Right cardiac atrium (tissue), 5 donors: ENCODE measurements around the gene SIT1. TPM values are rescaled to one million over a fixed set of nuclear protein-coding genes. Genes with fewer than 3 reads are reported as not detected.

Source experiments
- ATAC-seq, 2 donors: fragments of 200-7000 bp; cut with Tn5 transposase; one replicate each; pipeline versions ENCODE4 v1.8.0 to v1.9.1; 2020; ENCODE audit warnings: moderate library complexity in 2 of 2, mild to moderate bottlenecking in 1 of 2
- DNase-seq, 3 donors: peaks; one replicate each; pipeline ENCODE4 v3.0.0-alpha.2; 2020
- H3K27ac ChIP-seq: one replicate; pipeline ENCODE4 v1.5.1; 2013; ENCODE audit warnings: mild to moderate bottlenecking, low read length, control low read depth, moderate library complexity
- H3K27me3 ChIP-seq: one replicate; pipeline ENCODE4 v1.6.1; 2013; ENCODE audit not compliant: control insufficient read depth, insufficient read depth
- H3K4me1 ChIP-seq: one replicate; pipeline ENCODE4 v1.6.1; 2013; ENCODE audit warnings: low read length; ENCODE audit not compliant: control insufficient read depth, insufficient read depth
- H3K4me3 ChIP-seq: one replicate; pipeline ENCODE4 v1.5.1; 2013; ENCODE audit warnings: low read length, control low read depth
- H3K9me3 ChIP-seq: one replicate; pipeline ENCODE4 v1.6.1; 2013; ENCODE audit warnings: low read length; ENCODE audit not compliant: control insufficient read depth
- WGBS: extraction: QIAGEN DNeasy Blood & Tissue Kit; methylation state at CpG from one replicate; pipeline ENCODE4 v1.1.7; 2013; 5-methylcytosine and 5-hydroxymethylcytosine counted together
- intact Hi-C, 4 donors: fragments of 100-400 bp; cut with DNase I; formaldehyde crosslinking; loops; one replicate each; pipeline versions ENCODE4 v1.11.0 to v1.14.0; 2022 to 2023
- polyA plus RNA-seq: library from polyadenylated mRNA; stranded (reverse); fragments of 200-250 nt; gene quantifications from one replicate; pipeline ENCODE4 v1.2.3, GENCODE V29; 2013
- total RNA-seq, 4 donors: library from RNA; stranded (reverse); fragmentation: NEBNext Ultra II Directional; extraction: Animal tissue kit (Norgen Biotek cat#: 25700); gene quantifications; one replicate each; pipeline ENCODE4 v1.2.1, GENCODE V29; 2021
- donor health status: healthy with polysubstance abuse.
- donor health status: DM: no; HTN: yes; CAD: no.
- donor health status: DM: no; HTN: no; CAD: no.
- donor health status: DM: no; HTN: yes; CAD: no; lungs with severe emphysema.
- donor health status: DM: yes; HTN: yes; CAD: no.

The SIT1 gene
- total and polyA plus RNA-seq, 5 donors = 0.14 to 1.5 (median 0.26) TPM; not detected in 2

GRCh38 chr9:35669331-35670145 lies 18.8 kb upstream of the SIT1 start:
- ATAC-seq (no peak), DNase-seq (no peak)
- no peak overlapping the region for H3K4me3 ChIP-seq
- no peaks in the 10 kb centered on the region for H3K9me3 ChIP-seq
- no peak overlapping the region for H3K27ac ChIP-seq
- H3K27me3 ChIP-seq = no peaks in the 10 kb centered on the region
- intact Hi-C loops = loop anchor here in 1 of 4 donors (10.0 kb wide), 1 partner anchor 55 kb away; no protein-coding TSS in a partner anchor
- no peaks in the 10 kb centered on the region for H3K4me1 ChIP-seq
- 74% methylated on average over 6 of the region's 6 CpGs for WGBS

GRCh38 chr9:35667939-35668338 lies 17.2 kb upstream of the SIT1 start:
- Histone ChIP-seq H3K27me3 (no peaks in the 10 kb centered on the region), H3K4me3 (no peak overlapping the region), H3K4me1 (no peaks in the 10 kb centered on the region), H3K27ac (no peak overlapping the region), H3K9me3 (no peaks in the 10 kb centered on the region)
- WGBS = 97% methylated on average over 3 of the region's 3 CpGs
- DNase-seq (no peak), ATAC-seq (no peak)
- intact Hi-C loops = loop anchor here in 1 of 4 donors (10.0 kb wide), 1 partner anchor 57 kb away; no protein-coding TSS in a partner anchor

GRCh38 chr9:35666549-35666948 lies 15.8 kb upstream of the SIT1 start:
- DNase-seq = no peak
- Histone ChIP-seq H3K4me1 (no peaks in the 10 kb centered on the region), H3K27me3 (no peaks in the 10 kb centered on the region), H3K4me3 (no peak overlapping the region), H3K27ac (no peak overlapping the region), H3K9me3 (no peaks in the 10 kb centered on the region)
- 90% methylated on average over 5 of the region's 5 CpGs for WGBS
- ATAC-seq = no peak
- intact Hi-C loops = loop anchor here in 1 of 4 donors (10.0 kb wide), 1 partner anchor 58 kb away; no protein-coding TSS in a partner anchor

GRCh38 chr9:35666045-35666444 lies 15.3 kb upstream of the SIT1 start:
- H3K27me3 ChIP-seq = no peaks in the 10 kb centered on the region
- WGBS = 60% methylated on average over 1 of the region's 1 CpG
- no peak for ATAC-seq
- intact Hi-C loops = loop anchor here in 1 of 4 donors (10.0 kb wide), 1 partner anchor 59 kb away; no protein-coding TSS in a partner anchor
- H3K4me3 ChIP-seq = no peak overlapping the region
- no peak for DNase-seq
- no peaks in the 10 kb centered on the region for H3K4me1 ChIP-seq
- no peak overlapping the region for H3K27ac ChIP-seq
- H3K9me3 ChIP-seq = no peaks in the 10 kb centered on the region

GRCh38 chr9:35665471-35665818 lies 14.7 kb upstream of the SIT1 start:
- H3K27ac ChIP-seq = peak overlapping the region; percentile 26
- intact Hi-C loops = loop anchor here in 1 of 4 donors (10.0 kb wide), 1 partner anchor 59 kb away; no protein-coding TSS in a partner anchor
- ATAC-seq (no peak), DNase-seq (no peak)
- peak overlapping the region; percentile 48 for H3K4me3 ChIP-seq
- 29% methylated on average over 5 of the region's 5 CpGs for WGBS
- H3K27me3 ChIP-seq = no peaks in the 10 kb centered on the region
- H3K4me1 ChIP-seq = no peaks in the 10 kb centered on the region
- no peaks in the 10 kb centered on the region for H3K9me3 ChIP-seq

GRCh38 chr9:35664531-35665470 lies 14.1 kb upstream of the SIT1 start, which contains the start of gene ARHGEF39:
TSS of gene ARHGEF39 (minus strand) at chr9:35665195. CDS start at chr9:35665169, 26 bp downstream.
- WGBS = 8% methylated on average over 58 of the region's 58 CpGs
- peak; percentile 84 to 93 (median 93) for DNase-seq
- no peaks in the 10 kb centered on the region for H3K9me3 ChIP-seq
- peak within 1 kb of the TSS; percentile 29 for H3K27ac ChIP-seq
- no peaks in the 10 kb centered on the region for H3K4me1 ChIP-seq
- no peaks in the 10 kb centered on the region for H3K27me3 ChIP-seq
- intact Hi-C loops = loop anchor here in 3 of 4 donors (5.0 to 10.0 kb wide), 3 partner anchors 32 to 68 kb away; partner anchors contain the start of genes CREB3 (in 2 of the 3) and TLN1 (in 2 of the 3)
- peak; percentile 86 to 88 for ATAC-seq
- H3K4me3 ChIP-seq = peak within 1 kb of the TSS; percentile 48

GRCh38 chr9:35662437-35662836 lies 11.7 kb upstream of the SIT1 start:
- Histone ChIP-seq H3K9me3 (no peaks in the 10 kb centered on the region), H3K27me3 (no peaks in the 10 kb centered on the region), H3K4me3 (no peak overlapping the region), H3K4me1 (no peaks in the 10 kb centered on the region), H3K27ac (no peak overlapping the region)
- intact Hi-C loops = loop anchor here in 3 of 4 donors (5.0 to 10.0 kb wide), 3 partner anchors 35 to 70 kb away; partner anchors contain the start of genes CREB3 (in 2 of the 3) and TLN1 (in 2 of the 3)
- WGBS = 87% methylated on average over 7 of the region's 7 CpGs
- DNase-seq = no peak
- ATAC-seq = no peak

- ATAC-seq (no peak), DNase-seq (no peak)
- H3K27me3 ChIP-seq = no peaks in the 10 kb centered on the region
- H3K4me3 ChIP-seq = no peak overlapping the region
- H3K4me1 ChIP-seq = no peaks in the 10 kb centered on the region
- H3K9me3 ChIP-seq = no peaks in the 10 kb centered on the region
- peak overlapping the region; percentile 48 for H3K27ac ChIP-seq
- 69% methylated on average over 3 of the region's 3 CpGs for WGBS
- intact Hi-C loops = loop anchor here in 3 of 4 donors (5.0 to 10.0 kb wide), 3 partner anchors 35 to 70 kb away; partner anchors contain the start of genes CREB3 (in 2 of the 3) and TLN1 (in 2 of the 3)
Observed at GRCh38 chr9:35661756-35662350, 11.1 kb upstream of the SIT1 start.

GRCh38 chr9:35660966-35661415 lies 10.3 kb upstream of the SIT1 start:
- Histone ChIP-seq H3K4me1 (no peaks in the 10 kb centered on the region), H3K4me3 (no peak overlapping the region), H3K27me3 (no peaks in the 10 kb centered on the region), H3K9me3 (no peaks in the 10 kb centered on the region), H3K27ac (peak overlapping the region; percentile 50)
- DNase-seq = no peak
- ATAC-seq = no peak
- 49% methylated on average over 9 of the region's 9 CpGs for WGBS
- intact Hi-C loops = loop anchor here in 3 of 4 donors (5.0 to 10.0 kb wide), 3 partner anchors 36 to 71 kb away; partner anchors contain the start of genes CREB3 (in 2 of the 3) and TLN1 (in 2 of the 3)

GRCh38 chr9:35659340-35659739 lies 8.6 kb upstream of the SIT1 start:
- peak in 1 of 2 donors; percentile 0 for ATAC-seq
- peak overlapping the region; percentile 85 for H3K4me3 ChIP-seq
- H3K9me3 ChIP-seq = no peaks in the 10 kb centered on the region
- WGBS = 38% methylated on average over 3 of the region's 3 CpGs
- intact Hi-C loops = loop anchor here in 1 of 4 donors (5.0 kb wide), 1 partner anchor 88 kb away; the partner anchor contains the start of genes GBA2 and RGP1
- peak overlapping the region; percentile 66 for H3K27ac ChIP-seq
- H3K27me3 ChIP-seq = no peaks in the 10 kb centered on the region
- no peak for DNase-seq
- H3K4me1 ChIP-seq = no peaks in the 10 kb centered on the region
